ENCODE results near the gene RALGPS1.
A peak's percentile ranks its signal among the peaks of the same experiment; 100 is the strongest.

Gene RALGPS1

GRCh38 chr9:127132921-127133647 is 218.5 kb downstream of the RALGPS1 start:
- H3K4me1 ChIP-seq (ENCODE audit: control insufficient read depth, insufficient read depth, low read length), result peaks cover 55% of the 10 kb centered on the region

GRCh38 chr9:127133739-127134167 is 219.2 kb downstream of the RALGPS1 start:
- peak overlapping the region; percentile 44 for H3K4me3 ChIP-seq (ENCODE audit: low read length)
- H3K27me3 ChIP-seq (ENCODE audit: control insufficient read depth, insufficient read depth, low read length), result peaks cover 22% of the 10 kb centered on the region
- H3K36me3 ChIP-seq (ENCODE audit: insufficient read depth, low read length), result no peaks in the 10 kb centered on the region
- H3K4me2 ChIP-seq (ENCODE audit: low read length), result peak overlapping the region; percentile 67
- peak overlapping the region; percentile 54 for H3K9ac ChIP-seq (ENCODE audit: low read depth, low read length)
- H3K9me3 ChIP-seq (replicated peaks; ENCODE audit: low read length), result no peaks in the 10 kb centered on the region
- peaks cover 51% of the 10 kb centered on the region for H3K4me1 ChIP-seq (ENCODE audit: control insufficient read depth, insufficient read depth, low read length)

More at GRCh38 chr9:127132921-127133647, 218.5 kb downstream of the RALGPS1 start:
- peak overlapping the region; percentile 44 for H3K4me3 ChIP-seq (ENCODE audit: low read length)
- H3K36me3 ChIP-seq (ENCODE audit: insufficient read depth, low read length), result no peaks in the 10 kb centered on the region
- H3K27me3 ChIP-seq (ENCODE audit: control insufficient read depth, insufficient read depth, low read length), result peaks cover 16% of the 10 kb centered on the region
- peak overlapping the region; percentile 67 for H3K4me2 ChIP-seq (ENCODE audit: low read length)
- peak overlapping the region; percentile 54 for H3K9ac ChIP-seq (ENCODE audit: low read depth, low read length)
- no peaks in the 10 kb centered on the region for H3K9me3 ChIP-seq (replicated peaks; ENCODE audit: low read length)

GRCh38 chr9:127135056-127135745 is 220.6 kb downstream of the RALGPS1 start:
- peaks cover 47% of the 10 kb centered on the region for H3K4me1 ChIP-seq (ENCODE audit: control insufficient read depth, insufficient read depth, low read length)
- peaks cover 32% of the 10 kb centered on the region for H3K27me3 ChIP-seq (ENCODE audit: control insufficient read depth, insufficient read depth, low read length)
- no peaks in the 10 kb centered on the region for H3K9me3 ChIP-seq (replicated peaks; ENCODE audit: low read length)
- no peak overlapping the region for H3K4me2 ChIP-seq (ENCODE audit: low read length)
- no peak overlapping the region for H3K4me3 ChIP-seq (ENCODE audit: low read length)
- no peaks in the 10 kb centered on the region for H3K36me3 ChIP-seq (ENCODE audit: insufficient read depth, low read length)
- H3K9ac ChIP-seq (ENCODE audit: low read depth, low read length), result no peak overlapping the region

DNA sequence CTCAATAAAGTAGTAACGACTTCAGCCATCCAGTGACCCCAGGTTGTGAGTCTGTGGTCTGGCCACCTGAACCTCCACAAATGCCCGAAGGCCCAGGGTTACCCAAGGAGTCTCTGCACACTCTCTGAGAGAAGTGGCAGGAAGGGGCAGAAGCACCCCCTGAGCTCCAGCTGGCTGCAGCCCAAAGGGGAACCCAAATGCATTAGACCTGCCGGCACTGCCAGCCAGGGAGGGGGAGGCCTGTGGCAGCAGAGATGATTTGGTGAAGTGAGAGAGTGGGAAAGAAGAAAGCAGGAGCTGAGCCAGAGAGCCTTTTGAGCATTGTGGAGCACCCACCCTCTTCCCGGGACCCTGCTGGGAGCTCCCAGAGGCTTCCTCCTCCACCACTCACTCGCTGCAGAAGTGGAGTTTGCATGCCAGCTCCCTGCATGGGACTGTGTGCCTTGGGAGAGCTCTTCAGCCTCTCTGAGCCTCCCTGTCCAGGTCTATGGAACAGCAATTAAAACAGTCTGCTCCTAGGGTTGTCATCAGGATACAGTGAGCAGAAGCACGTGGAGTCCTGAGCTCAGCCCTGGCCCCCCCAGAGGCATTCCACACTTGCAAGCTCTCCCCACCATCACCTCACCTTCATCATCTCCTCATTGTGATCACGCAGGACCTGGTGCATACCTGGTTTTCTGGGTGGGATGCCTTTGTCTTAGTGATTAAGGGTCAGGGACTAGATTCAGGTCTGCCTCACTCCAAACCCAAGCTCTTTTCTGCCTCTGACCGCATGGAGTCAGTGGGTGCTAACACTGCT is 221.7 kb downstream of the RALGPS1 start:
- H3K9me3 ChIP-seq (replicated peaks; ENCODE audit: low read length), result no peaks in the 10 kb centered on the region
- H3K4me2 ChIP-seq (ENCODE audit: low read length), result no peak overlapping the region
- no peak overlapping the region for H3K9ac ChIP-seq (ENCODE audit: low read depth, low read length)
- no peaks in the 10 kb centered on the region for H3K36me3 ChIP-seq (ENCODE audit: insufficient read depth, low read length)
- H3K4me1 ChIP-seq (ENCODE audit: control insufficient read depth, insufficient read depth, low read length), result peaks cover 37% of the 10 kb centered on the region
- H3K27me3 ChIP-seq (ENCODE audit: control insufficient read depth, insufficient read depth, low read length), result peaks cover 43% of the 10 kb centered on the region
- H3K4me3 ChIP-seq (ENCODE audit: low read length), result no peak overlapping the region

GRCh38 chr9:127136880-127137639 is 222.5 kb downstream of the RALGPS1 start:
- H3K4me3 ChIP-seq (ENCODE audit: low read length), result no peak overlapping the region
- no peaks in the 10 kb centered on the region for H3K36me3 ChIP-seq (ENCODE audit: insufficient read depth, low read length)
- peaks cover 45% of the 10 kb centered on the region for H3K27me3 ChIP-seq (ENCODE audit: control insufficient read depth, insufficient read depth, low read length)
- H3K9ac ChIP-seq (ENCODE audit: low read depth, low read length), result no peak overlapping the region
- no peak overlapping the region for H3K4me2 ChIP-seq (ENCODE audit: low read length)
- H3K4me1 ChIP-seq (ENCODE audit: control insufficient read depth, insufficient read depth, low read length), result peaks cover 29% of the 10 kb centered on the region
- H3K9me3 ChIP-seq (replicated peaks; ENCODE audit: low read length), result no peaks in the 10 kb centered on the region

- Histone ChIP-seq H3K36me3 (ENCODE audit: insufficient read depth, low read length) (no peaks in the 10 kb centered on the region), H3K4me1 (ENCODE audit: control insufficient read depth, insufficient read depth, low read length) (peaks cover 21% of the 10 kb centered on the region)
These were observed 223.2 kb downstream of the RALGPS1 start for GRCh38 chr9:127137640-127138360.

DNA sequence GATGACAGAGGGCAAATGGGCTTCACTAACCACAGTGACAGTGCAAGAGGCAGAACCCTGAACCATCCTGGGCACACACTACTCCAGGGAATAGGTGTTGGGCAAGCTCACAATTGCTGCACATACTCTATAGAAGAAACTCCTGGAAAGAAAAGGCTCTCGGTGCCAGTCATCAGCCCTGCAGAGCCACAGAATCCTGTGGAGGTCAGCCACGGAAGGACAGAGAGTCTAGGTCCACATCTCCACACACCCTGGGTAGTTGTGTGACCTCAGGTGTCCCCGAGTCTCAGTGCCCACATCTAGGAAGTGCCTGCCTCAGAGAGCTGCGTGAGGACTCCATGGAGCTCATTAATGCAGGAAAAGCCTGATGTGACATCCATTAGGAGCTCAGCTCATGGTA is 223.9 kb downstream of the RALGPS1 start:
- no peak overlapping the region for H3K9ac ChIP-seq (ENCODE audit: low read depth, low read length)
- no peak overlapping the region for H3K4me2 ChIP-seq (ENCODE audit: low read length)
- H3K4me3 ChIP-seq (ENCODE audit: low read length), result no peak overlapping the region
- H3K9me3 ChIP-seq (replicated peaks; ENCODE audit: low read length), result no peaks in the 10 kb centered on the region
- H3K36me3 ChIP-seq (ENCODE audit: insufficient read depth, low read length), result no peaks in the 10 kb centered on the region
- H3K4me1 ChIP-seq (ENCODE audit: control insufficient read depth, insufficient read depth, low read length), result peaks cover 15% of the 10 kb centered on the region
- H3K27me3 ChIP-seq (ENCODE audit: control insufficient read depth, insufficient read depth, low read length), result peaks cover 45% of the 10 kb centered on the region

More at GRCh38 chr9:127137640-127138360, 223.2 kb downstream of the RALGPS1 start:
- Histone ChIP-seq H3K4me3 (ENCODE audit: low read length) (no peak overlapping the region), H3K4me2 (ENCODE audit: low read length) (no peak overlapping the region), H3K9me3 (replicated peaks; ENCODE audit: low read length) (no peaks in the 10 kb centered on the region), H3K9ac (ENCODE audit: low read depth, low read length) (no peak overlapping the region), H3K27me3 (ENCODE audit: control insufficient read depth, insufficient read depth, low read length) (peaks cover 45% of the 10 kb centered on the region)

- no peak overlapping the region for H3K4me2 ChIP-seq (ENCODE audit: low read length)
These were observed 224.6 kb downstream of the RALGPS1 start for GRCh38 chr9:127139071-127139731.

DNA sequence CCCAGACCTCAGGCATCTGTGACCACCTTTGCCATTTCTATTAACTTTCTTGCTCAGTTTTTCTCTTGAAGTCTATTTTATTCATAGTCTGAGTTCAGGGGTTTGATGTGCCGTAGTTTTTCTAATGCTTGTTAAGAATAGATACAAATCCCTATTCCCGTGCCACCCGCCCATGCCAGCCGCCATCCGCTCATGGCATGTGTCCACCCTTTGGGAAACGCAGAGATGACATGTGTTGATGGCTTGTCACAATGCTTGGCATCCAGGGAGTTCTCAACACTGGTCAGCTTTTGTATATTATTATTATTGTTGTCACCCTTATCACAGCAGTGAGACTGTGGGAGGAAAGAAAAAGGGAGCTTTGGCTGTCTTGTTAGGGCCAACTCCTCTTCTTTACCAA is 225.2 kb downstream of the RALGPS1 start:
- Histone ChIP-seq H3K9me3 (replicated peaks; ENCODE audit: low read length) (no peaks in the 10 kb centered on the region), H3K9ac (ENCODE audit: low read depth, low read length) (no peak overlapping the region), H3K4me2 (ENCODE audit: low read length) (no peak overlapping the region), H3K27me3 (ENCODE audit: control insufficient read depth, insufficient read depth, low read length) (peaks cover 45% of the 10 kb centered on the region), H3K4me3 (ENCODE audit: low read length) (no peak overlapping the region), H3K36me3 (ENCODE audit: insufficient read depth, low read length) (no peaks in the 10 kb centered on the region), H3K4me1 (ENCODE audit: control insufficient read depth, insufficient read depth, low read length) (peaks cover 2% of the 10 kb centered on the region)

More at GRCh38 chr9:127139071-127139731, 224.6 kb downstream of the RALGPS1 start:
- peaks cover 7% of the 10 kb centered on the region for H3K4me1 ChIP-seq (ENCODE audit: control insufficient read depth, insufficient read depth, low read length)
- H3K27me3 ChIP-seq (ENCODE audit: control insufficient read depth, insufficient read depth, low read length), result peaks cover 45% of the 10 kb centered on the region
- no peaks in the 10 kb centered on the region for H3K36me3 ChIP-seq (ENCODE audit: insufficient read depth, low read length)
- H3K9ac ChIP-seq (ENCODE audit: low read depth, low read length), result no peak overlapping the region
- H3K4me3 ChIP-seq (ENCODE audit: low read length), result no peak overlapping the region
- H3K9me3 ChIP-seq (replicated peaks; ENCODE audit: low read length), result no peaks in the 10 kb centered on the region

- peaks cover 44% of the 10 kb centered on the region for H3K27me3 ChIP-seq (ENCODE audit: control insufficient read depth, insufficient read depth, low read length)
- H3K4me1 ChIP-seq (ENCODE audit: control insufficient read depth, insufficient read depth, low read length), result no peaks in the 10 kb centered on the region
- no peak overlapping the region for H3K4me3 ChIP-seq (ENCODE audit: low read length)
- H3K9me3 ChIP-seq (replicated peaks; ENCODE audit: low read length), result no peaks in the 10 kb centered on the region
- no peak overlapping the region for H3K4me2 ChIP-seq (ENCODE audit: low read length)
- no peaks in the 10 kb centered on the region for H3K36me3 ChIP-seq (ENCODE audit: insufficient read depth, low read length)
- no peak overlapping the region for H3K9ac ChIP-seq (ENCODE audit: low read depth, low read length)
These were observed 225.6 kb downstream of the RALGPS1 start for GRCh38 chr9:127140181-127140580.
